Measurements from ENCODE around the gene ZBED4. TPM values are rescaled to one million over a fixed set of nuclear protein-coding genes. Genes with fewer than 3 reads are reported as not detected.
A peak's percentile ranks its signal among the peaks of the same experiment; 100 is the strongest.

ZBED4 gene
- total and polyA plus RNA-seq, 2 of the 13 experiments (the other 11 are each of a cell fraction or from before 2014, with no cell fraction given), result 5.4 to 9.6 TPM

DNA sequence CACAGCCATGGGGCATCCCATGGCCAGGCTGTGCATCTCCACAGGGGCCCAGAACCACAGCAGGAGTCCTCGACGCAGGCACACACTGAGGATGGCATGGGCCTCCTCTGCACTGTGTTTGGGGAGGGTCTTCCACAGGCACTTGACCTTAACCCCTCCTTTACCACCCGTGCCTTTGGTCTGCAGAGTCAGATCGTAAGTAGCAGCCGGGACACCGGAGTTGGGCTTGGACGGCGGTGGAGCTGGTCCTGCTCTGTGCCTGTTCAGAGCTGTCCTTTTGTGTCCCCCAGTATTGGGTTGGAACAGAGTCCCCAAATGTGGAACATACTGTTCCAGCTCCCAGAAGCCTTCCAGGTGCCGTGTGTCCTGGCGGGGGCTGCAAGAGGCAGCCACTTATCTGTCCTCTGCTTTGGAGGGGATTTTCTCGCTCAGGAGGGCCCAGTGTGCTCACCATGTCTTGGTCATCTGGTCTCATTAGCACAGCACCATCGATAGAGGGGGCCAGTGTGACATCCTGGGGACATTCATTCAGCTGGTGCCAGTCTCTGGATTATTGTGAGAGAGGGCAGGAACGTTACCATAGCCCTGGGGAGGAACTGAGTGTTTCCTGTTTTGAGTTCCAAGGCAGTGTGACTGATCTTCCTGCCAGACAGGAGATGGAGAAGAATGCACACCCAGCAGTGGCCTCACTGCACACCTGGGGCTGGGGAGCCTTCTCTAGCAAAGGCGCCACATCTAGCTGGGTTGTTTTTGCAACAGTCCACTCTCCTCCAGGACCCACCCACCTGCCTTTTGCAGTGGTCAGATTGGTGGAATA lies 77.2 kb downstream of the ZBED4 start (continued):
- TF ChIP-seq, protein P1, sequence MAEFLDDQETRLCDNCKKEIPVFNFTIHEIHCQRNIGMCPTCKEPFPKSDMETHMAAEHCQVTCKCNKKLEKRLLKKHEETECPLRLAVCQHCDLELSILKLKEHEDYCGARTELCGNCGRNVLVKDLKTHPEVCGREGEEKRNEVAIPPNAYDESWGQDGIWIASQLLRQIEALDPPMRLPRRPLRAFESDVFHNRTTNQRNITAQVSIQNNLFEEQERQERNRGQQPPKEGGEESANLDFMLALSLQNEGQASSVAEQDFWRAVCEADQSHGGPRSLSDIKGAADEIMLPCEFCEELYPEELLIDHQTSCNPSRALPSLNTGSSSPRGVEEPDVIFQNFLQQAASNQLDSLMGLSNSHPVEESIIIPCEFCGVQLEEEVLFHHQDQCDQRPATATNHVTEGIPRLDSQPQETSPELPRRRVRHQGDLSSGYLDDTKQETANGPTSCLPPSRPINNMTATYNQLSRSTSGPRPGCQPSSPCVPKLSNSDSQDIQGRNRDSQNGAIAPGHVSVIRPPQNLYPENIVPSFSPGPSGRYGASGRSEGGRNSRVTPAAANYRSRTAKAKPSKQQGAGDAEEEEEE (CRISPR knock-in tag; IDR thresholded peaks at IDR 0.05; ENCODE audit: borderline replicate concordance), result 0 out of 2 replicates have a peak, but pooled peaks have one; percentile 41
- TF ChIP-seq, protein P2, sequence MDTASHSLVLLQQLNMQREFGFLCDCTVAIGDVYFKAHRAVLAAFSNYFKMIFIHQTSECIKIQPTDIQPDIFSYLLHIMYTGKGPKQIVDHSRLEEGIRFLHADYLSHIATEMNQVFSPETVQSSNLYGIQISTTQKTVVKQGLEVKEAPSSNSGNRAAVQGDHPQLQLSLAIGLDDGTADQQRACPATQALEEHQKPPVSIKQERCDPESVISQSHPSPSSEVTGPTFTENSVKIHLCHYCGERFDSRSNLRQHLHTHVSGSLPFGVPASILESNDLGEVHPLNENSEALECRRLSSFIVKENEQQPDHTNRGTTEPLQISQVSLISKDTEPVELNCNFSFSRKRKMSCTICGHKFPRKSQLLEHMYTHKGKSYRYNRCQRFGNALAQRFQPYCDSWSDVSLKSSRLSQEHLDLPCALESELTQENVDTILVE (CRISPR knock-in tag; IDR thresholded peaks at IDR 0.05), result 0 out of 2 replicates have a peak, but pooled peaks have one; percentile 62
- TF ChIP-seq, protein P3, sequence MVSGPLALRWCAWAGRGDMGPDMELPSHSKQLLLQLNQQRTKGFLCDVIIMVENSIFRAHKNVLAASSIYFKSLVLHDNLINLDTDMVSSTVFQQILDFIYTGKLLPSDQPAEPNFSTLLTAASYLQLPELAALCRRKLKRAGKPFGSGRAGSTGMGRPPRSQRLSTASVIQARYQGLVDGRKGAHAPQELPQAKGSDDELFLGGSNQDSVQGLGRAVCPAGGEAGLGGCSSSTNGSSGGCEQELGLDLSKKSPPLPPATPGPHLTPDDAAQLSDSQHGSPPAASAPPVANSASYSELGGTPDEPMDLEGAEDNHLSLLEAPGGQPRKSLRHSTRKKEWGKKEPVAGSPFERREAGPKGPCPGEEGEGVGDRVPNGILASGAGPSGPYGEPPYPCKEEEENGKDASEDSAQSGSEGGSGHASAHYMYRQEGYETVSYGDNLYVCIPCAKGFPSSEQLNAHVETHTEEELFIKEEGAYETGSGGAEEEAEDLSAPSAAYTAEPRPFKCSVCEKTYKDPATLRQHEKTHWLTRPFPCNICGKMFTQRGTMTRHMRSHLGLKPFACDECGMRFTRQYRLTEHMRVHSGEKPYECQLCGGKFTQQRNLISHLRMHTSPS (CRISPR knock-in tag; IDR thresholded peaks at IDR 0.05; ENCODE audit: low read depth), result peak; percentile 79
- TF ChIP-seq NR2F6 (IDR thresholded peaks at IDR 0.05) (no peak), NR2F6 (CRISPR knock-in tag; IDR thresholded peaks at IDR 0.05) (peak; percentile 56; the same call in 1 of the 2 replicates), NKX3-1 (CRISPR knock-in tag; IDR thresholded peaks at IDR 0.05) (no peak), REL (CRISPR knock-in tag; conservative IDR thresholded peaks at IDR 0.05) (no peak), HMG20B (CRISPR knock-in tag; conservative IDR thresholded peaks at IDR 0.05) (0 out of 2 replicates have a peak, but pooled peaks have one; percentile 46), FOXO1 (CRISPR knock-in tag; IDR thresholded peaks at IDR 0.05) (0 out of 2 replicates have a peak, but pooled peaks have one; percentile 33), SP1 (IDR thresholded peaks at IDR 0.05) (no peak), SP1 (CRISPR knock-in tag; IDR thresholded peaks at IDR 0.05) (peak; percentile 42; the same call in 1 of the 2 replicates), RCOR2 (CRISPR knock-in tag; IDR thresholded peaks at IDR 0.05) (0 out of 2 replicates have a peak, but pooled peaks have one; percentile 23), AGO2 (optimal IDR thresholded peaks at IDR 0.05; ENCODE audit: low read depth, low read length) (no peak), ZNF431 (CRISPR knock-in tag; IDR thresholded peaks at IDR 0.05; ENCODE audit: borderline replicate concordance, low read depth) (no peak), NFIB (CRISPR knock-in tag; IDR thresholded peaks at IDR 0.05; ENCODE audit: borderline replicate concordance) (no peak), TEAD3 (CRISPR knock-in tag; optimal IDR thresholded peaks at IDR 0.05; ENCODE audit: borderline replicate concordance) (peak; percentile 67), ETV5 (CRISPR knock-in tag; IDR thresholded peaks at IDR 0.05; ENCODE audit: borderline replicate concordance) (peak; percentile 39)
- TF ChIP-seq, protein P4, sequence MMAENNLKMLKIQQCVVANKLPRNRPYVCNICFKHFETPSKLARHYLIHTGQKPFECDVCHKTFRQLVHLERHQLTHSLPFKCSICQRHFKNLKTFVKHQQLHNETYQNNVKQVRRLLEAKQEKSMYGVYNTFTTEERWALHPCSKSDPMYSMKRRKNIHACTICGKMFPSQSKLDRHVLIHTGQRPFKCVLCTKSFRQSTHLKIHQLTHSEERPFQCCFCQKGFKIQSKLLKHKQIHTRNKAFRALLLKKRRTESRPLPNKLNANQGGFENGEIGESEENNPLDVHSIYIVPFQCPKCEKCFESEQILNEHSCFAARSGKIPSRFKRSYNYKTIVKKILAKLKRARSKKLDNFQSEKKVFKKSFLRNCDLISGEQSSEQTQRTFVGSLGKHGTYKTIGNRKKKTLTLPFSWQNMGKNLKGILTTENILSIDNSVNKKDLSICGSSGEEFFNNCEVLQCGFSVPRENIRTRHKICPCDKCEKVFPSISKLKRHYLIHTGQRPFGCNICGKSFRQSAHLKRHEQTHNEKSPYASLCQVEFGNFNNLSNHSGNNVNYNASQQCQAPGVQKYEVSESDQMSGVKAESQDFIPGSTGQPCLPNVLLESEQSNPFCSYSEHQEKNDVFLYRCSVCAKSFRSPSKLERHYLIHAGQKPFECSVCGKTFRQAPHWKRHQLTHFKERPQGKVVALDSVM (CRISPR knock-in tag; IDR thresholded peaks at IDR 0.05), result 0 out of 2 replicates have a peak, but pooled peaks have one; percentile 9
- TF ChIP-seq, protein P5, sequence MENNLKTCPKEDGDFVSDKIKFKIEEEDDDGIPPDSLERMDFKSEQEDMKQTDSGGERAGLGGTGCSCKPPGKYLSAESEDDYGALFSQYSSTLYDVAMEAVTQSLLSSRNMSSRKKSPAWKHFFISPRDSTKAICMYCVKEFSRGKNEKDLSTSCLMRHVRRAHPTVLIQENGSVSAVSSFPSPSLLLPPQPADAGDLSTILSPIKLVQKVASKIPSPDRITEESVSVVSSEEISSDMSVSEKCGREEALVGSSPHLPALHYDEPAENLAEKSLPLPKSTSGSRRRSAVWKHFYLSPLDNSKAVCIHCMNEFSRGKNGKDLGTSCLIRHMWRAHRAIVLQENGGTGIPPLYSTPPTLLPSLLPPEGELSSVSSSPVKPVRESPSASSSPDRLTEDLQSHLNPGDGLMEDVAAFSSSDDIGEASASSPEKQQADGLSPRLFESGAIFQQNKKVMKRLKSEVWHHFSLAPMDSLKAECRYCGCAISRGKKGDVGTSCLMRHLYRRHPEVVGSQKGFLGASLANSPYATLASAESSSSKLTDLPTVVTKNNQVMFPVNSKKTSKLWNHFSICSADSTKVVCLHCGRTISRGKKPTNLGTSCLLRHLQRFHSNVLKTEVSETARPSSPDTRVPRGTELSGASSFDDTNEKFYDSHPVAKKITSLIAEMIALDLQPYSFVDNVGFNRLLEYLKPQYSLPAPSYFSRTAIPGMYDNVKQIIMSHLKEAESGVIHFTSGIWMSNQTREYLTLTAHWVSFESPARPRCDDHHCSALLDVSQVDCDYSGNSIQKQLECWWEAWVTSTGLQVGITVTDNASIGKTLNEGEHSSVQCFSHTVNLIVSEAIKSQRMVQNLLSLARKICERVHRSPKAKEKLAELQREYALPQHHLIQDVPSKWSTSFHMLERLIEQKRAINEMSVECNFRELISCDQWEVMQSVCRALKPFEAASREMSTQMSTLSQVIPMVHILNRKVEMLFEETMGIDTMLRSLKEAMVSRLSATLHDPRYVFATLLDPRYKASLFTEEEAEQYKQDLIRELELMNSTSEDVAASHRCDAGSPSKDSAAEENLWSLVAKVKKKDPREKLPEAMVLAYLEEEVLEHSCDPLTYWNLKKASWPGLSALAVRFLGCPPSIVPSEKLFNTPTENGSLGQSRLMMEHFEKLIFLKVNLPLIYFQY (CRISPR knock-in tag; IDR thresholded peaks at IDR 0.05; ENCODE audit: borderline replicate concordance), result peak; percentile 57; the same call in 1 of the 2 replicates

Data from HepG2 (cell line).